ENCODE results near the gene NOS1AP. TPM values are rescaled to one million over a fixed set of nuclear protein-coding genes. Genes with fewer than 3 reads are reported as not detected.

NOS1AP gene
- total and polyA plus RNA-seq, 2 donors (not counting 3 experiments of a cell fraction or from before 2014, with no cell fraction given): 1.3 to 5.4 TPM

DNA sequence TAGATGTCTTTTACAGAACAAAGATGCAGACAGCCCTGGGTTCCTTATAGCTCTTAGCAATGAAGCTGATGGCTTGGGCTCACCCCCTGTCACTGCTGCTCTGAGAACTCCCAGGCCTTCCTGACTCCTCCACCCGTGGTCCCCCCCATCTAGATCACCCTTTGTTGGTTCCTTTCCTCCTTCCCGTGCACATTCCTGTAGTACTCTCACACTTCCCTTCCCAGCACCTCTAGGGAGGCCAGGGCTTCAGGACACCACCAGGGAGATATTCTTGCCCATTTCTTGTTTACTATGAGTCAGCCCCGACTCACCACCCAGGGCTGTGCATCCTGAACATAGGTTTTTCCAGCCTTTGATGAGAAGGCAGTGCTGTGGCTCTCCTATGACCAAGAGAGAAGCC, 14.4 kb upstream of the NOS1AP start:
- BruUV-seq (replicated peaks): no TSS peak
- H3K79me2 ChIP-seq (ENCODE audit: control insufficient read depth, insufficient read depth, low read length): no peaks in the 10 kb centered on the region
- CTCF ChIA-PET: interaction anchor here (0.7 to 2.7 kb wide), 14 partner anchors 18 to 576 kb away, joined by 3 to 85 read pairs (median 4); no protein-coding TSS in a partner anchor
- peak; percentile 63 for TF ChIP-seq GATA2 (IDR thresholded peaks at IDR 0.05; ENCODE audit: insufficient read depth, insufficient read length, low read depth, low read length)
- TF ChIP-seq MYC (IDR thresholded peaks at IDR 0.05; ENCODE audit: low read depth, low read length): no peak
- no peak for TF ChIP-seq CTCF (IDR thresholded peaks at IDR 0.05; ENCODE audit: extremely low read depth in 1 of 2, insufficient read depth in 1 of 2, low read depth in 1 of 2, low read length in 2 of 2)
- peak; percentile 83 for TF ChIP-seq JUN (IDR thresholded peaks at IDR 0.05; ENCODE audit: borderline replicate concordance, insufficient read depth, insufficient read length, low read depth)
- no peak for TF ChIP-seq EZH2 (IDR thresholded peaks at IDR 0.05; ENCODE audit: borderline replicate concordance, low read depth, low read length, severe bottlenecking)
- TF ChIP-seq POLR2AphosphoS5 (IDR thresholded peaks at IDR 0.05; ENCODE audit: insufficient read depth, low read depth, low read length): peak; percentile 78
- no peak for TF ChIP-seq MAX (IDR thresholded peaks at IDR 0.05; ENCODE audit: insufficient read depth, insufficient read length)
- peak; percentile 57 for TF ChIP-seq POLR2A (IDR thresholded peaks at IDR 0.05; ENCODE audit: low read depth, low read length)
- TF ChIP-seq FOS (IDR thresholded peaks at IDR 0.05; ENCODE audit: borderline replicate concordance, insufficient read depth, low read length): peak; percentile 99
- no peak overlapping the region for H3K4me3 ChIP-seq (replicated peaks in 1 of 3; ENCODE audit: insufficient read depth in 1 of 3, low read depth in 1 of 3, low read length in 3 of 3)
- dilution Hi-C loops (cut with MboI; ENCODE audit: extremely low pct_ligation_motif_present, low sequenced_read_pairs) (no loop called here), intact Hi-C loops (cut with micrococcal nuclease) (loop anchor here (2.0 to 5.0 kb wide), 4 partner anchors 14 to 557 kb away; partner anchors contain the start of genes UAP1 and UHMK1)
- peak; percentile 99 for FAIRE-seq
- H2AFZ ChIP-seq (ENCODE audit: low read depth, low read length): no peak overlapping the region
- H3K36me3 ChIP-seq (ENCODE audit: control insufficient read depth in 2 of 2, extremely low read depth in 1 of 2, insufficient read depth in 2 of 2, low read length in 2 of 2): no peaks in the 10 kb centered on the region
- H3K27me3 ChIP-seq (ENCODE audit: control insufficient read depth in 2 of 2, insufficient read depth in 2 of 2, low read length in 2 of 2): no peaks in the 10 kb centered on the region
- peak overlapping the region; percentile 37 for H3K27ac ChIP-seq (ENCODE audit: insufficient read depth, low read depth, low read length)
- H3K4me2 ChIP-seq (ENCODE audit: insufficient read depth, low read length): no peak overlapping the region
- POLR2A ChIA-PET: no interaction called here
- H3K9me3 ChIP-seq (replicated peaks; ENCODE audit: control insufficient read depth, insufficient read depth, low read length): no peaks in the 10 kb centered on the region
- no peaks in the 10 kb centered on the region for H4K20me1 ChIP-seq (replicated peaks; ENCODE audit: control insufficient read depth, extremely low read depth, insufficient read depth, low read length)
- no peaks in the 10 kb centered on the region for H3K9me1 ChIP-seq (replicated peaks; ENCODE audit: control insufficient read depth, extremely low read depth, insufficient read depth, low read length)
- peaks cover 13% of the 10 kb centered on the region for H3K4me1 ChIP-seq (ENCODE audit: control insufficient read depth, extremely low read depth, insufficient read depth, low read length)
- DNase-seq (ENCODE audit: low read depth, low spot score): peak; percentile 95
- H3K9ac ChIP-seq (replicated peaks; ENCODE audit: extremely low read depth, insufficient read depth, low read length): no peak overlapping the region
